ENCODE results near the gene FXYD5.

- TF ChIP-seq, protein P1, sequence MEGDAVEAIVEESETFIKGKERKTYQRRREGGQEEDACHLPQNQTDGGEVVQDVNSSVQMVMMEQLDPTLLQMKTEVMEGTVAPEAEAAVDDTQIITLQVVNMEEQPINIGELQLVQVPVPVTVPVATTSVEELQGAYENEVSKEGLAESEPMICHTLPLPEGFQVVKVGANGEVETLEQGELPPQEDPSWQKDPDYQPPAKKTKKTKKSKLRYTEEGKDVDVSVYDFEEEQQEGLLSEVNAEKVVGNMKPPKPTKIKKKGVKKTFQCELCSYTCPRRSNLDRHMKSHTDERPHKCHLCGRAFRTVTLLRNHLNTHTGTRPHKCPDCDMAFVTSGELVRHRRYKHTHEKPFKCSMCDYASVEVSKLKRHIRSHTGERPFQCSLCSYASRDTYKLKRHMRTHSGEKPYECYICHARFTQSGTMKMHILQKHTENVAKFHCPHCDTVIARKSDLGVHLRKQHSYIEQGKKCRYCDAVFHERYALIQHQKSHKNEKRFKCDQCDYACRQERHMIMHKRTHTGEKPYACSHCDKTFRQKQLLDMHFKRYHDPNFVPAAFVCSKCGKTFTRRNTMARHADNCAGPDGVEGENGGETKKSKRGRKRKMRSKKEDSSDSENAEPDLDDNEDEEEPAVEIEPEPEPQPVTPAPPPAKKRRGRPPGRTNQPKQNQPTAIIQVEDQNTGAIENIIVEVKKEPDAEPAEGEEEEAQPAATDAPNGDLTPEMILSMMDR (IDR thresholded peaks at IDR 0.05), result no peak
- TF ChIP-seq POLR2A (IDR thresholded peaks at IDR 0.05), result no peak
Measured at GRCh38 chr19:35176181-35176570, 21.6 kb downstream of the FXYD5 start.

Measured in uterus (tissue), 2 donors.